HG02885 (cell line): ENCODE measurements around the gene RTCA.

Source experiments
- ATAC-seq: cut with Tn5 transposase; IDR thresholded peaks from one replicate; pipeline ENCODE4 v1.9.1; 2021; ENCODE audit warnings: mild to moderate bottlenecking; ENCODE audit not compliant: unreplicated experiment, poor library complexity

The RTCA gene

GRCh38 chr1:100340494-100340893 is 74.5 kb downstream of the RTCA start:
- no peak for ATAC-seq

- no peak for ATAC-seq
These were observed 76.3 kb downstream of the RTCA start for GRCh38 chr1:100342348-100342747.
